H1 (cell line): Measurements from ENCODE around the gene SEMA5B. TPM values are rescaled to one million over a fixed set of nuclear protein-coding genes. Genes with fewer than 3 reads are reported as not detected.

Experiments
- CTCF ChIA-PET: fragments of 300-600 bp; sonication (Branson Sonifier 250); formaldehyde crosslinking; loops from one replicate; lab custom pipeline; 2021; ENCODE audit not compliant: partially characterized antibody; lab: Charles Lee
- POLR2A ChIA-PET: fragments of 300-600 bp; sonication (Branson Sonifier 250); formaldehyde crosslinking; loops from one replicate; lab custom pipeline; 2021; ENCODE audit warnings: inconsistent platforms; ENCODE audit not compliant: partially characterized antibody; lab: Charles Lee
- DNase-seq, 2 experiments: peaks; one replicate each; pipeline versions ENCODE4 v3.0.0 to v3.0.0-alpha.2; 2010 to 2022; ENCODE audit warnings: low spot score in 2 of 2, low read depth in 1 of 2, mixed read lengths in 1 of 2
- FAIRE-seq: peaks from 2 replicates; lab custom pipeline; 2011; peaks lifted over from hg19 to GRCh38; lab: Jason Lieb, UNC
- H2AFZ ChIP-seq: 2 replicates; pipeline ENCODE4 v1.8.1; 2012; ENCODE audit warnings: low read length, inconsistent platforms
- H2AK5ac ChIP-seq: 2 replicates; pipeline ENCODE4 v1.6.1; 2013; ENCODE audit warnings: low read depth, low read length
- H2BK120ac ChIP-seq: replicated peaks from 2 replicates; pipeline ENCODE3; 2013; ENCODE audit warnings: low read depth, low read length, inconsistent platforms
- H2BK12ac ChIP-seq: 2 replicates; pipeline ENCODE4 v1.6.1; 2013; ENCODE audit warnings: low read depth, low read length
- H2BK15ac ChIP-seq: 2 replicates; pipeline ENCODE4 v1.6.1; 2013; ENCODE audit warnings: low read length
- H2BK20ac ChIP-seq: 2 replicates; pipeline ENCODE4 v1.6.1; 2013; ENCODE audit warnings: low read length
- H2BK5ac ChIP-seq: 2 replicates; pipeline ENCODE4 v1.6.1; 2013; ENCODE audit warnings: low read depth, low read length
- H3K14ac ChIP-seq: 2 replicates; pipeline ENCODE4 v1.6.1; 2013; ENCODE audit warnings: inconsistent platforms; ENCODE audit not compliant: insufficient read length
- H3K18ac ChIP-seq: 2 replicates; pipeline ENCODE4 v1.6.1; 2013; ENCODE audit warnings: low read length; ENCODE audit errors: extremely low read depth
- H3K23ac ChIP-seq: 2 replicates; pipeline ENCODE4 v1.6.1; 2013; ENCODE audit warnings: inconsistent platforms; ENCODE audit not compliant: insufficient read length
- H3K23me2 ChIP-seq: 2 replicates; pipeline ENCODE4 v1.6.1; 2013; ENCODE audit warnings: low read depth, low read length
- H3K27ac ChIP-seq: 2 replicates; pipeline ENCODE4 v1.6.1; 2011; ENCODE audit warnings: low read depth, low read length, inconsistent platforms
- H3K27me3 ChIP-seq, 4 experiments: replicated peaks in 1 of 4; 1 replicate in 1 of 4; 2 replicates in 3 of 4; pipeline versions ENCODE4 v1.6.1 to v1.8.1; 2011 to 2013; ENCODE audit warnings: low read length in 3 of 4, mild to moderate bottlenecking in 3 of 4, inconsistent platforms in 2 of 4, mixed read lengths in 2 of 4, moderate library complexity in 1 of 4; ENCODE audit not compliant: control insufficient read depth in 3 of 4, insufficient read depth in 3 of 4; ENCODE audit errors: extremely low read depth in 1 of 4
- H3K36me3 ChIP-seq, 4 experiments: 2 replicates each; pipeline versions ENCODE4 v1.6.1 to v1.8.1; 2011 to 2013; ENCODE audit warnings: mild to moderate bottlenecking in 4 of 4, low read length in 3 of 4, moderate library complexity in 2 of 4, control low read depth in 1 of 4, inconsistent platforms in 1 of 4; ENCODE audit not compliant: insufficient read depth in 4 of 4, control insufficient read depth in 2 of 4
- H3K4ac ChIP-seq: replicated peaks from 2 replicates; pipeline ENCODE3; 2013; ENCODE audit warnings: low read length, low read depth, mixed read lengths, inconsistent platforms; ENCODE audit not compliant: insufficient read length
- H3K4me1 ChIP-seq, 4 experiments: replicated peaks in 1 of 4; 1 replicate in 1 of 4; 2 replicates in 3 of 4; pipeline versions ENCODE4 v1.6.1 to v1.8.1; 2011 to 2013; ENCODE audit warnings: low read length in 3 of 4, inconsistent platforms in 2 of 4, mixed read lengths in 1 of 4; ENCODE audit not compliant: insufficient read depth in 4 of 4, control insufficient read depth in 3 of 4
- H3K4me2 ChIP-seq, 2 experiments: 2 replicates each; pipeline versions ENCODE4 v1.6.1 to v1.8.1; 2011 to 2013; ENCODE audit warnings: low read depth in 2 of 2, low read length in 2 of 2, control low read depth in 1 of 2, inconsistent platforms in 1 of 2, mild to moderate bottlenecking in 1 of 2; ENCODE audit not compliant: insufficient read depth in 1 of 2
- H3K4me3 ChIP-seq, 4 experiments: fragments of 200-600, 300-600 bp in 1 of 4; sonication (generic), shearing (Covaris generic), sonication (Bioruptor Twin) in 1 of 4; 2 replicates each; pipeline versions ENCODE4 v1.5.1 to v1.8.1; 2011 to 2016; ENCODE audit warnings: low read length in 4 of 4, low read depth in 3 of 4, control low read depth in 2 of 4, inconsistent platforms in 2 of 4, mild to moderate bottlenecking in 2 of 4, mixed read lengths in 1 of 4, moderate library complexity in 1 of 4; ENCODE audit not compliant: insufficient read depth in 2 of 4; ENCODE audit errors: extremely low read depth in 1 of 4
- H3K56ac ChIP-seq: replicated peaks from 2 replicates; pipeline ENCODE3; 2013; ENCODE audit warnings: low read depth, mild to moderate bottlenecking, mixed read lengths, low read length, inconsistent platforms; ENCODE audit not compliant: insufficient read length
- H3K79me1 ChIP-seq: 2 replicates; pipeline ENCODE4 v1.6.1; 2013; ENCODE audit warnings: low read depth, low read length, control low read depth
- H3K79me2 ChIP-seq, 2 experiments: 2 replicates each; pipeline versions ENCODE4 v1.6.1 to v1.8.1; 2012 to 2013; ENCODE audit warnings: low read length in 2 of 2, mild to moderate bottlenecking in 2 of 2, inconsistent platforms in 1 of 2; ENCODE audit not compliant: insufficient read depth in 2 of 2, control insufficient read depth in 1 of 2
- H3K9ac ChIP-seq, 4 experiments: replicated peaks in 1 of 4; 1 replicate in 1 of 4; 2 replicates in 3 of 4; pipeline versions ENCODE4 v1.6.1 to v1.8.1; 2011 to 2013; ENCODE audit warnings: low read depth in 3 of 4, low read length in 3 of 4, control low read depth in 2 of 4, mild to moderate bottlenecking in 2 of 4, moderate library complexity in 2 of 4, inconsistent platforms in 1 of 4; ENCODE audit errors: extremely low read depth in 1 of 4
- H3K9me3 ChIP-seq, 2 experiments: 2 replicates each; pipeline versions ENCODE4 v1.6.1 to v1.8.1; 2012 to 2013; ENCODE audit warnings: mild to moderate bottlenecking in 2 of 2, moderate library complexity in 2 of 2, control low read depth in 1 of 2, inconsistent platforms in 1 of 2, low read depth in 1 of 2, low read length in 1 of 2, mixed read lengths in 1 of 2; ENCODE audit not compliant: insufficient read depth in 2 of 2
- H4K20me1 ChIP-seq, 2 experiments: replicated peaks in 1 of 2; 2 replicates each; pipeline versions ENCODE3 to v1.8.1; 2011 to 2013; ENCODE audit warnings: inconsistent platforms in 2 of 2, low read length in 2 of 2, mild to moderate bottlenecking in 1 of 2; ENCODE audit not compliant: insufficient read depth in 2 of 2, control insufficient read depth in 1 of 2
- H4K5ac ChIP-seq: 2 replicates; pipeline ENCODE4 v1.6.1; 2013; ENCODE audit warnings: low read length, low read depth, mixed read lengths, inconsistent platforms; ENCODE audit not compliant: insufficient read length
- H4K8ac ChIP-seq: 2 replicates; pipeline ENCODE4 v1.8.0; 2013; ENCODE audit warnings: mild to moderate bottlenecking, moderate library complexity, low read length, inconsistent platforms; ENCODE audit not compliant: insufficient read depth; ENCODE audit errors: extremely low read depth
- H4K91ac ChIP-seq: replicated peaks from 2 replicates; pipeline ENCODE3; 2013; ENCODE audit warnings: low read length, mixed read lengths, inconsistent platforms; ENCODE audit not compliant: insufficient read length
- BRCA1 ChIP-seq: IDR thresholded peaks from 2 replicates; pipeline ENCODE4 v1.6.1; 2012; ENCODE audit warnings: low read depth, low read length, improper control_type of control experiment
- CEBPB ChIP-seq: IDR thresholded peaks from 2 replicates; pipeline ENCODE4 v1.6.1; 2012; ENCODE audit warnings: low read depth, low read length
- EP300 ChIP-seq, 2 experiments: IDR thresholded peaks; 1 replicate in 1 of 2; 2 replicates in 1 of 2; pipeline ENCODE4 v1.6.1; 2011 to 2012; ENCODE audit warnings: low read depth in 2 of 2, low read length in 2 of 2, mild to moderate bottlenecking in 2 of 2, borderline replicate concordance in 1 of 2, inconsistent platforms in 1 of 2, moderate library complexity in 1 of 2
- EZH2 ChIP-seq: fragments of 200-600 bp; sonication (generic); IDR thresholded peaks from 2 replicates; pipeline ENCODE4 v1.7.1; 2012; ENCODE audit warnings: low read depth, mild to moderate bottlenecking, moderate library complexity, low read length, inconsistent platforms; ENCODE audit not compliant: severe bottlenecking
- HDAC6 ChIP-seq: IDR thresholded peaks from one replicate; pipeline ENCODE4 v1.7.1; 2012; ENCODE audit warnings: low read depth, mild to moderate bottlenecking, inconsistent platforms, low read length, moderate library complexity
- MAFK ChIP-seq: IDR thresholded peaks from 2 replicates; pipeline ENCODE4 v1.6.1; 2012; ENCODE audit warnings: low read depth, mild to moderate bottlenecking, improper control_type of control experiment, low read length
- POLR2AphosphoS5 ChIP-seq: IDR thresholded peaks from 2 replicates; pipeline ENCODE4 v1.6.1; 2011; ENCODE audit warnings: low read depth, low read length
- RBBP5 ChIP-seq: IDR thresholded peaks from 2 replicates; pipeline ENCODE4 v1.7.1; 2012; ENCODE audit warnings: low read depth, mild to moderate bottlenecking, inconsistent platforms, low read length, moderate library complexity, borderline replicate concordance
- SAP30 ChIP-seq: fragments of 300-600 bp; sonication (generic); IDR thresholded peaks from 2 replicates; pipeline ENCODE4 v1.7.1; 2012; ENCODE audit warnings: low read length, moderate library complexity, mild to moderate bottlenecking, inconsistent platforms; ENCODE audit not compliant: insufficient read depth, insufficient replicate concordance
- SIRT6 ChIP-seq: IDR thresholded peaks from one replicate; pipeline ENCODE4 v1.7.1; 2012; ENCODE audit warnings: low read length, inconsistent platforms
- SP4 ChIP-seq: IDR thresholded peaks from 2 replicates; pipeline ENCODE4 v1.6.1; 2012; ENCODE audit warnings: low read length, inconsistent platforms
- SRF ChIP-seq: IDR thresholded peaks from 2 replicates; pipeline ENCODE4 v1.6.1; 2011; ENCODE audit warnings: mild to moderate bottlenecking, low read depth, low read length, moderate library complexity
- ZNF274 ChIP-seq: IDR thresholded peaks from 2 replicates; pipeline ENCODE4 v1.7.0; 2012; ENCODE audit warnings: low read length, borderline replicate concordance; ENCODE audit errors: extremely low read depth
- WGBS, 2 experiments: shearing (Covaris generic) in 1 of 2; methylation state at CpG; one replicate each; pipeline versions ENCODE4 v1.1.6 to v1.1.7; 2013 to 2015; ENCODE audit warnings: low lambda C conversion rate in 2 of 2, mixed read lengths in 2 of 2, inconsistent platforms in 1 of 2, low coverage in 1 of 2, missing lambda C conversion rate in 1 of 2; ENCODE audit not compliant: insufficient replicate concordance in 2 of 2, insufficient coverage in 1 of 2, insufficient read length in 1 of 2; ENCODE audit errors: extremely low coverage in 1 of 2, missing lambda C conversion rate in 1 of 2; 5-methylcytosine and 5-hydroxymethylcytosine counted together
- polyA plus RNA-seq, 7 experiments: library from polyadenylated mRNA; depleted of rRNA in 3 of 7; stranded (reverse) in 5 of 7; unstranded in 2 of 7; fragments of >200 nt in 5 of 7; fragments of 200-250 nt in 2 of 7; gene quantifications; 1 replicate in 5 of 7; 2 replicates in 1 of 7; 4 replicates in 1 of 7; pipeline versions ENCODE4 v1.2.1 to v1.2.3, GENCODE V29; 2011 to 2013; ENCODE audit warnings: missing spikeins in 2 of 7, mixed read lengths in 2 of 7
- total RNA-seq: library from RNA; stranded (reverse); fragmentation: NEBNext Ultra II Directional; extraction: Animal tissue kit (Norgen Biotek cat#: 25700); gene quantifications from 2 replicates; pipeline ENCODE4 v1.2.1, GENCODE V29; 2021

The SEMA5B gene
- total and polyA plus RNA-seq, 2 of the 8 experiments (the other 6 are each of a cell fraction or from before 2014, with no cell fraction given), result 13.1 to 22.4 TPM

- H3K27me3 ChIP-seq, result peaks cover 0 to 24% (median 17%) of the 10 kb centered on the region in 4 experiments; a peak in 5 of 7 replicates
- no peak overlapping the region for H2AK5ac ChIP-seq
- no peak overlapping the region for H2BK120ac ChIP-seq
- peaks cover 0 to 3% (median 2%) of the 10 kb centered on the region in 4 experiments; a peak in 4 of 7 replicates for H3K4me1 ChIP-seq
- no peak overlapping the region for H2BK20ac ChIP-seq
- no peak overlapping the region for H3K27ac ChIP-seq
- 75% methylated on average over 4 of the region's 6 CpGs; no CpG with 5 or more reads in 1 of the 2 experiments for WGBS, 2 experiments
- FAIRE-seq, result no peak
- peaks cover 6% of the 10 kb centered on the region; the same call in 1 of the 2 replicates for H3K23me2 ChIP-seq
- H3K4ac ChIP-seq, result no peak overlapping the region
- no peaks in the 10 kb centered on the region; a peak in 1 of 8 replicates for H3K36me3 ChIP-seq
- no peak overlapping the region for H3K4me2 ChIP-seq
- H3K79me1 ChIP-seq, result no peaks in the 10 kb centered on the region
- no peak overlapping the region for H3K14ac ChIP-seq
- no peak overlapping the region for H2AFZ ChIP-seq
- no peak overlapping the region for H2BK5ac ChIP-seq
- no peaks in the 10 kb centered on the region for H3K79me2 ChIP-seq
- no peak overlapping the region for H4K8ac ChIP-seq
- no peak overlapping the region for H3K18ac ChIP-seq
- H3K9me3 ChIP-seq, result no peaks in the 10 kb centered on the region
- H3K9ac ChIP-seq, result no peak overlapping the region
- H3K23ac ChIP-seq, result no peak overlapping the region
- CTCF ChIA-PET, result interaction anchor here (0.8 to 6.4 kb wide), 7 partner anchors 19 to 211 kb away, joined by 3 to 57 read pairs (median 4); partner anchors contain the start of gene SEMA5B
- no peak overlapping the region for H3K4me3 ChIP-seq
- no peak overlapping the region for H3K56ac ChIP-seq
- no peak overlapping the region for H4K5ac ChIP-seq
- no peak overlapping the region for H2BK15ac ChIP-seq
- H2BK12ac ChIP-seq, result no peak overlapping the region
- TF ChIP-seq HDAC6 (no peak), MAFK (no peak), CEBPB (no peak), SIRT6 (no peak), EP300 (IDR thresholded peaks at IDR 0.05; ENCODE audit: borderline replicate concordance in 1 of 2, low read depth in 2 of 2, low read length in 2 of 2) (no peak), SAP30 (no peak), RBBP5 (no peak), POLR2AphosphoS5 (no peak), ZNF274 (no peak), SP4 (no peak), BRCA1 (no peak), SRF (no peak), EZH2 (no peak)
- no peak for DNase-seq
- no peaks in the 10 kb centered on the region for H4K20me1 ChIP-seq
- no peak overlapping the region for H4K91ac ChIP-seq
- POLR2A ChIA-PET, result no interaction called here
These were observed 104.0 kb downstream of the SEMA5B start for GRCh38 chr3:122923611-122924010.
